Measurements from ENCODE around the gene OR5C1.
"Not testable (repeated sequence)": the region's sequence is repeated elsewhere in the genome, so short reads cannot be mapped to it uniquely, and the experiment has no call there.

OR5C1 gene

GRCh38 chr9:122810306-122810946, 21.7 kb downstream of the OR5C1 start:
- peak; percentile 91 for DNase-seq (ENCODE audit: low read depth, low spot score)

- no peak for DNase-seq (ENCODE audit: low read depth, low spot score)
Observed at GRCh38 chr9:122812736-122813135, 24.0 kb downstream of the OR5C1 start.

GRCh38 chr9:122814545-122814944, 25.8 kb downstream of the OR5C1 start:
- no peak for DNase-seq (ENCODE audit: low read depth, low spot score)

GRCh38 chr9:122815544-122815943, 26.8 kb downstream of the OR5C1 start:
- no peak for DNase-seq (ENCODE audit: low read depth, low spot score)

- no peak for DNase-seq (ENCODE audit: low read depth, low spot score)
Observed at GRCh38 chr9:122816163-122816867, 27.6 kb downstream of the OR5C1 start.

GRCh38 chr9:122819326-122819725, 30.6 kb downstream of the OR5C1 start:
- peak; percentile 14 for DNase-seq (ENCODE audit: low read depth, low spot score)

- DNase-seq (ENCODE audit: low read depth, low spot score) = peak; percentile 13
Observed at GRCh38 chr9:122819791-122820489, 31.2 kb downstream of the OR5C1 start.

- no peak for DNase-seq (ENCODE audit: low read depth, low spot score)
Observed at GRCh38 chr9:122820490-122820845, 31.7 kb downstream of the OR5C1 start.

GRCh38 chr9:122821278-122821943, 32.7 kb downstream of the OR5C1 start:
- DNase-seq (ENCODE audit: low read depth, low spot score) = no peak

GRCh38 chr9:122822056-122822455, 33.3 kb downstream of the OR5C1 start:
- no peak for DNase-seq (ENCODE audit: low read depth, low spot score)

- DNase-seq (ENCODE audit: low read depth, low spot score) = no peak
Observed at GRCh38 chr9:122822938-122823337, 34.2 kb downstream of the OR5C1 start.

- DNase-seq (ENCODE audit: low read depth, low spot score) = peak; percentile 57
Observed at GRCh38 chr9:122827761-122828093, 39.0 kb downstream of the OR5C1 start.

GRCh38 chr9:122828965-122829284, 40.2 kb downstream of the OR5C1 start:
- not testable (repeated sequence) for DNase-seq (ENCODE audit: low read depth, low spot score)

- no peak for DNase-seq (ENCODE audit: low read depth, low spot score)
Observed at GRCh38 chr9:122832194-122832593, 43.5 kb downstream of the OR5C1 start.

GRCh38 chr9:122835313-122835731, 46.6 kb downstream of the OR5C1 start:
- DNase-seq (ENCODE audit: low read depth, low spot score) = no peak

GRCh38 chr9:122837266-122837850, 48.6 kb downstream of the OR5C1 start:
- DNase-seq (ENCODE audit: low read depth, low spot score) = no peak

GRCh38 chr9:122838441-122838840, 49.7 kb downstream of the OR5C1 start:
- not testable (repeated sequence) for DNase-seq (ENCODE audit: low read depth, low spot score)

All from astrocyte of the hippocampus (primary cell).